Occipital lobe (tissue), 2 donors: Measurements from ENCODE around the gene CREB5. TPM values are rescaled to one million over a fixed set of nuclear protein-coding genes. Genes with fewer than 3 reads are reported as not detected.

Source experiments
- DNase-seq: peaks from one replicate; lab custom pipeline; 2025; lab: John Stamatoyannopoulos, UW
- total RNA-seq: library from RNA; depleted of rRNA; stranded (reverse); fragments of >200 nt; gene quantifications from one replicate; pipeline ENCODE4 v1.2.3, GENCODE V29; 2014

Gene CREB5
- total RNA-seq, 1 donor from 2014 or later: 8.0 TPM

- no peak for DNase-seq
These were observed 97.7 kb downstream of the CREB5 start for GRCh38 chr7:28510026-28510369.

GRCh38 chr7:28512668-28513440, 100.5 kb downstream of the CREB5 start:
- no peak for DNase-seq

GRCh38 chr7:28516390-28517172, 104.3 kb downstream of the CREB5 start:
- no peak for DNase-seq

- DNase-seq: no peak
These were observed 104.9 kb downstream of the CREB5 start for GRCh38 chr7:28517206-28517605.

GRCh38 chr7:28517606-28518005, 105.3 kb downstream of the CREB5 start:
- DNase-seq: no peak

- no peak for DNase-seq
These were observed 108.0 kb downstream of the CREB5 start for GRCh38 chr7:28520074-28521015.

GRCh38 chr7:28524978-28525377, 112.7 kb downstream of the CREB5 start:
- no peak for DNase-seq

- no peak for DNase-seq
These were observed 116.6 kb downstream of the CREB5 start for GRCh38 chr7:28528899-28529298.

GRCh38 chr7:28529755-28530154, 117.4 kb downstream of the CREB5 start:
- DNase-seq: no peak

GRCh38 chr7:28530175-28530802, 118.0 kb downstream of the CREB5 start:
- no peak for DNase-seq

- DNase-seq: no peak
These were observed 118.5 kb downstream of the CREB5 start for GRCh38 chr7:28530803-28531175.

GRCh38 chr7:28531291-28531690, 119.0 kb downstream of the CREB5 start:
- DNase-seq: no peak

GRCh38 chr7:28532181-28532580, 119.9 kb downstream of the CREB5 start:
- DNase-seq: no peak

- DNase-seq: no peak
These were observed 120.9 kb downstream of the CREB5 start for GRCh38 chr7:28533267-28533666.

- DNase-seq: no peak
These were observed 121.6 kb downstream of the CREB5 start for GRCh38 chr7:28533731-28534531.

- DNase-seq: no peak
These were observed 123.9 kb downstream of the CREB5 start for GRCh38 chr7:28536259-28536658.

- DNase-seq: no peak
These were observed 127.1 kb downstream of the CREB5 start for GRCh38 chr7:28539289-28539981.

- no peak for DNase-seq
These were observed 130.1 kb downstream of the CREB5 start for GRCh38 chr7:28542410-28542809.

- no peak for DNase-seq
These were observed 132.3 kb downstream of the CREB5 start for GRCh38 chr7:28544453-28545117.
